Neural progenitor cell (in vitro differentiated cells): ENCODE data around the gene TPI1. TPM values are rescaled to one million over a fixed set of nuclear protein-coding genes. Genes with fewer than 3 reads are reported as not detected.
A peak's percentile ranks its signal among the peaks of the same experiment; 100 is the strongest.

Source experiments
- DNase-seq: peaks from one replicate; pipeline ENCODE4 v3.0.0-alpha.2; 2016; ENCODE audit warnings: low spot score
- H2AFZ ChIP-seq: fragments of 200-600 bp; sonication (generic); replicated peaks from 2 replicates; pipeline ENCODE4 v1.6.1; 2016; ENCODE audit warnings: antibody characterized with exemption
- H3F3A ChIP-seq: fragments of 200-600 bp; sonication (generic); 2 replicates; pipeline ENCODE4 v1.6.1; 2016; ENCODE audit warnings: antibody characterized with exemption, low read depth
- H3K27ac ChIP-seq: fragments of 200-600 bp; sonication (generic); 2 replicates; pipeline ENCODE4 v1.5.1; 2016; ENCODE audit warnings: mild to moderate bottlenecking
- H3K27me3 ChIP-seq: fragments of 200-600 bp; sonication (generic); 2 replicates; pipeline ENCODE4 v1.6.1; 2016; ENCODE audit warnings: mild to moderate bottlenecking, moderate library complexity
- H3K36me3 ChIP-seq: fragments of 200-600 bp; sonication (generic); 2 replicates; pipeline ENCODE4 v1.5.1; 2016
- H3K4me1 ChIP-seq: fragments of 200-600 bp; sonication (generic); 2 replicates; pipeline ENCODE4 v1.6.1; 2016; ENCODE audit warnings: mixed run types
- H3K4me2 ChIP-seq: fragments of 200-600 bp; sonication (generic); 2 replicates; pipeline ENCODE4 v1.6.1; 2016
- H3K4me3 ChIP-seq: fragments of 200-600 bp; sonication (generic); 2 replicates; pipeline ENCODE4 v1.5.1; 2016
- H3K79me2 ChIP-seq: fragments of 200-600 bp; sonication (generic); 2 replicates; pipeline ENCODE4 v1.6.1; 2016; ENCODE audit warnings: low read depth
- H3K9ac ChIP-seq: fragments of 200-600 bp; sonication (generic); 2 replicates; pipeline ENCODE4 v1.6.1; 2016
- H3K9me3 ChIP-seq: fragments of 200-600 bp; sonication (generic); 2 replicates; pipeline ENCODE4 v1.5.1; 2016; ENCODE audit warnings: low read depth
- H4K20me1 ChIP-seq: fragments of 200-600 bp; sonication (generic); 2 replicates; pipeline ENCODE4 v1.6.1; 2016; ENCODE audit warnings: low read depth
- H3K27ac Mint-ChIP-seq: 3 replicates; pipeline ENCODE4 v1.8.0; 2021; ENCODE audit warnings: mixed read lengths
- H3K27me3 Mint-ChIP-seq: 2 replicates; pipeline ENCODE4 v1.8.0; 2022; ENCODE audit warnings: low read depth, mild to moderate bottlenecking, inconsistent platforms, moderate library complexity, mixed read lengths; ENCODE audit not compliant: insufficient read depth
- H3K36me3 Mint-ChIP-seq: 3 replicates; pipeline ENCODE4 v1.8.0; 2021; ENCODE audit warnings: mixed read lengths
- H3K4me1 Mint-ChIP-seq: 3 replicates; pipeline ENCODE4 v1.8.0; 2021; ENCODE audit warnings: mixed read lengths
- H3K4me3 Mint-ChIP-seq: 3 replicates; pipeline ENCODE4 v1.8.0; 2021; ENCODE audit warnings: mild to moderate bottlenecking, moderate library complexity, mixed read lengths
- H3K9me3 Mint-ChIP-seq: 3 replicates; pipeline ENCODE4 v1.8.0; 2020; ENCODE audit warnings: mixed read lengths
- EZH2 ChIP-seq: fragments of 200-600 bp; sonication (generic); IDR thresholded peaks from 2 replicates; pipeline ENCODE4 v1.6.1; 2017; ENCODE audit warnings: antibody characterized with exemption, mild to moderate bottlenecking, moderate library complexity
- EZH2phosphoT487 ChIP-seq: fragments of 200-600 bp; sonication (generic); IDR thresholded peaks from 2 replicates; pipeline ENCODE4 v1.6.1; 2017; ENCODE audit warnings: antibody characterized with exemption
- total RNA-seq: library from RNA; depleted of rRNA; stranded (reverse); fragments of >200 nt; gene quantifications from 2 replicates; pipeline ENCODE4 v1.2.3, GENCODE V29; 2015; ENCODE audit warnings: low replicate concordance
- TF ChIP-seq, protein P1 (sequence below): fragments of 200-600 bp; sonication (generic); IDR thresholded peaks from 2 replicates; pipeline ENCODE4 v1.5.1; 2017; ENCODE audit warnings: antibody characterized with exemption, mild to moderate bottlenecking

Gene TPI1
- total RNA-seq, 1 donor from 2014 or later: 1,038 TPM

DNA sequence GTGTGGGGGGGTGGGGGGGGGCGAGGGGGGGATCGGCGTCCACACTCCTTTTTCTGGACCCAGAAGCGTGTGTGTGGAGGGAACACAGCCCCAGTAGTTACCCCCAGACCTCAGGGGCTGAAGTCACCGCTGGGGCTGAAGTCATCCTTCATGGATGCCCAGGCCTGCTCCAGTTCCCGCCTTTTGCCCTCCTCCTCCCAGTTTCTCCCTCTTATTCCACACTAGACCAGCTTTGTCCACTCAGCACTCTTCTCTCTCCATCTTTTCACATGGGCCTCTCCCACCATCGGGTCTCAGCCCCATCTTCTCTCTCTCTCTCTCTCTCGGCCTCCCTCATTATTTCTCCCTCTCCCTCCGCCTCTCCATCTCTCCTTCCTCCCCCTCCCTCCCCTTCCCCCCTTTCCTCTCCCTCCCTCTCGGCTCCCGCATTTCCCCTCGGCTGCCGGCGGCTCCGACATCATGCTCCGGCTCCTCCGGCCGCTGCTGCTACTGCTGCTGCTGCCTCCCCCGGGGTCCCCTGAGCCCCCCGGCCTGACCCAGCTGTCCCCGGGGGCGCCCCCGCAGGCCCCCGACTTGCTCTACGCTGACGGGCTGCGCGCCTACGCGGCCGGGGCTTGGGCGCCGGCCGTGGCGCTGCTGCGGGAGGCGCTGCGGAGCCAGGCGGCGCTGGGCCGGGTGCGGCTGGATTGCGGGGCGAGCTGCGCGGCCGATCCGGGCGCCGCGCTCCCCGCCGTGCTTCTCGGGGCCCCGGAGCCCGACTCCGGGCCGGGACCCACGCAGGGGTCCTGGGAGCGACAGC lies 39.1 kb upstream of the TPI1 start, which contains the start of gene P3H3:
P3H3 (plus strand) TSS at position 426 of the 799 bp plus-strand sequence; CDS start at position 460, 34 bp downstream.
- no peaks in the 10 kb centered on the region for H3K9me3 ChIP-seq
- peak within 1 kb of the TSS; percentile 98 for H3K27ac Mint-ChIP-seq
- H3K79me2 ChIP-seq: peaks cover 36% of the 10 kb centered on the region
- no peaks in the 10 kb centered on the region for H3K27me3 ChIP-seq
- H3F3A ChIP-seq: peaks cover 27% of the 10 kb centered on the region
- peak within 1 kb of the TSS; percentile 88 for H3K4me3 ChIP-seq
- H3K4me1 ChIP-seq: peaks cover 19% of the 10 kb centered on the region
- no peak within 1 kb of the TSS for H3K27ac ChIP-seq
- peaks cover 12% of the 10 kb centered on the region for H3K27me3 Mint-ChIP-seq
- H4K20me1 ChIP-seq: peaks cover 18% of the 10 kb centered on the region
- peaks cover 26% of the 10 kb centered on the region for H3K36me3 Mint-ChIP-seq
- H3K9ac ChIP-seq: peak within 1 kb of the TSS; percentile 73
- H3K36me3 ChIP-seq: peaks cover 6% of the 10 kb centered on the region
- H2AFZ ChIP-seq: no peak within 1 kb of the TSS
- H3K4me1 Mint-ChIP-seq: peaks cover 46% of the 10 kb centered on the region
- H3K9me3 Mint-ChIP-seq: no peaks in the 10 kb centered on the region
- H3K4me3 Mint-ChIP-seq: peak within 1 kb of the TSS; percentile 100
- DNase-seq: peak; percentile 70
- TF ChIP-seq, protein P1, sequence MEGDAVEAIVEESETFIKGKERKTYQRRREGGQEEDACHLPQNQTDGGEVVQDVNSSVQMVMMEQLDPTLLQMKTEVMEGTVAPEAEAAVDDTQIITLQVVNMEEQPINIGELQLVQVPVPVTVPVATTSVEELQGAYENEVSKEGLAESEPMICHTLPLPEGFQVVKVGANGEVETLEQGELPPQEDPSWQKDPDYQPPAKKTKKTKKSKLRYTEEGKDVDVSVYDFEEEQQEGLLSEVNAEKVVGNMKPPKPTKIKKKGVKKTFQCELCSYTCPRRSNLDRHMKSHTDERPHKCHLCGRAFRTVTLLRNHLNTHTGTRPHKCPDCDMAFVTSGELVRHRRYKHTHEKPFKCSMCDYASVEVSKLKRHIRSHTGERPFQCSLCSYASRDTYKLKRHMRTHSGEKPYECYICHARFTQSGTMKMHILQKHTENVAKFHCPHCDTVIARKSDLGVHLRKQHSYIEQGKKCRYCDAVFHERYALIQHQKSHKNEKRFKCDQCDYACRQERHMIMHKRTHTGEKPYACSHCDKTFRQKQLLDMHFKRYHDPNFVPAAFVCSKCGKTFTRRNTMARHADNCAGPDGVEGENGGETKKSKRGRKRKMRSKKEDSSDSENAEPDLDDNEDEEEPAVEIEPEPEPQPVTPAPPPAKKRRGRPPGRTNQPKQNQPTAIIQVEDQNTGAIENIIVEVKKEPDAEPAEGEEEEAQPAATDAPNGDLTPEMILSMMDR: peak; percentile 28
- TF ChIP-seq EZH2phosphoT487 (no peak), EZH2 (no peak)
- H3K4me2 ChIP-seq: peak within 1 kb of the TSS; percentile 89

DNA sequence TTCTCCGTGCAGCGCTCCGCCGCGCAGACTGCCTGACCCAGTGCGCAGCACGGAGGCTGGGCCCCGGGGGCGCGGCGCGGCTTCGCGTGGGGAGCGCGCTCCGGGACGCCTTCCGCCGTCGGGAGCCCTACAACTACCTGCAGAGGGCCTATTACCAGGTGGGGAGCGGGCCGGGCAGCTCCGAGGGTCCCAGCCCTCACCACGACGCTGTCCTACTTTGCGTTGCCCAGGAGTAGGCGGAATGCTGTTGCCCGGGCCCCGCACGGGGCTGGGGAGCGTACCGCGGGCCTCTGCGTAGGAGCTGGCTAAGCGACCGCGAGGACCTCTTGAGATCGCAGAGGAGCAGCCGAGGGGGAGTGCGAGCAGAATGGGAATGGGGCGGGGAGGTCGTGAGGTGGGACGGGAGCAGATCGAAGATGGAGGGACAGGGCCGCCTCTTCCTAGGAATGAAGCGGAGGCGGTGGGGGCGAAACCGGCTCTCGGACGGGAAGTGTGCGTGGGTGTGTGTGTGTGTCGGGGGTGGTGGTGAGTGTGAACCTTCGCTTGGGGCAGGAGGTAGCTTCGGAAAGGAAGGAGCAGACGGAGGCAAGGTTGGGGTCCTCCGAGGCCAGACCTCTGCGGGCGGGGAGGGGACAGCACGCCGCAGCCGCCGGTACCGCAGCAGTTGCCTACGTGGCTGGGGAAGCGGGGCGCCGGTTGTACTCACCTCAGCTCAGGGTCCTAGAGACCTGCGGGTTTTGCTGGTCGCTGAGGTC lies 38.4 kb upstream of the TPI1 start:
- peaks cover 25% of the 10 kb centered on the region for H3F3A ChIP-seq
- H3K27me3 Mint-ChIP-seq: peaks cover 12% of the 10 kb centered on the region
- H3K27ac ChIP-seq: no peak overlapping the region

DNA sequence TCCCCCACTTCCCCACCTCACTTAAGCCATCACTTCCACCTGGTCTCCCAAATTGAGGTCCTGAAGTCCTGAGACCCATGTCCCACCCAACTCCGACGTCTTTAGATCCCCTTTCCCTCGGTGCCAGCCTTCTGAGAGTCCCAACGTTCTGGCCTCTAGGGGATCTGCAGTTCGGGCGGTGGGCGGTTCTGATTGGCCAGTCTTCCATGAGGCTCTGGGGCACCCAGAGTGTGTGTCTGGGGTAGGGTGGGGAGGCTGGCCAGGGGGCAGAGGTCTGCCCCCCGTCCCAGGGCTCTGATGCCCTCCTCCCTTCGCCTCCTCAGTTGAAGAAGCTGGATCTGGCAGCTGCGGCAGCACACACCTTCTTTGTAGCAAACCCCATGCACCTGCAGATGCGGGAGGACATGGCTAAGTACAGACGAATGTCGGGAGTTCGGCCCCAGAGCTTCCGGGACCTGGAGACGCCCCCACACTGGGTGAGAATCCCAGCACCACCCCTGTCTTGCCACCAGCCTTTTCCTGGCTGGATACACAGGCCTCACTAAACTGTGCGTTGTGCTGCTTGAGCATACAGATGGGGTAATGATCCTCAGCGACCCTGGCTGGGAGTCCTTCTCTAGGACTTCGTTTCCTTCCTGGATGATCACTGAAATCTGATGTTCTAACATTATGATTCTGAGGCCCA lies 37.7 kb upstream of the TPI1 start:
- Histone ChIP-seq H3K9me3 (no peaks in the 10 kb centered on the region), H3K27ac (no peak overlapping the region), H2AFZ (no peak overlapping the region)

More for the DNA sequence above, 38.4 kb upstream of the TPI1 start:
- H3K4me3 ChIP-seq: peak overlapping the region; percentile 88
- no peaks in the 10 kb centered on the region for H3K27me3 ChIP-seq
- H3K79me2 ChIP-seq: peaks cover 36% of the 10 kb centered on the region
- peak overlapping the region; percentile 89 for H3K4me2 ChIP-seq
- peaks cover 14% of the 10 kb centered on the region for H3K4me1 ChIP-seq
- H3K9me3 Mint-ChIP-seq: no peaks in the 10 kb centered on the region
- H3K9ac ChIP-seq: peak overlapping the region; percentile 73
- H3K4me3 Mint-ChIP-seq: peak overlapping the region; percentile 100
- peaks cover 6% of the 10 kb centered on the region for H3K36me3 ChIP-seq
- TF ChIP-seq EZH2 (no peak), EZH2phosphoT487 (no peak)
- TF ChIP-seq, protein P1: no peak
- H3K27ac Mint-ChIP-seq: peak overlapping the region; percentile 98
- H3K4me1 Mint-ChIP-seq: peaks cover 43% of the 10 kb centered on the region
- peak; percentile 72 for DNase-seq
- peaks cover 23% of the 10 kb centered on the region for H4K20me1 ChIP-seq
- H2AFZ ChIP-seq: no peak overlapping the region
- no peaks in the 10 kb centered on the region for H3K9me3 ChIP-seq
- H3K36me3 Mint-ChIP-seq: peaks cover 26% of the 10 kb centered on the region

More for the DNA sequence above, 37.7 kb upstream of the TPI1 start:
- Mint-ChIP-seq H3K36me3 (peaks cover 24% of the 10 kb centered on the region), H3K9me3 (no peaks in the 10 kb centered on the region), H3K4me1 (peaks cover 40% of the 10 kb centered on the region), H3K27ac (peak overlapping the region; percentile 98), H3K27me3 (peaks cover 12% of the 10 kb centered on the region), H3K4me3 (peak overlapping the region; percentile 100)
- peak overlapping the region; percentile 88 for H3K4me3 ChIP-seq
- no peaks in the 10 kb centered on the region for H3K27me3 ChIP-seq
- H4K20me1 ChIP-seq: peaks cover 30% of the 10 kb centered on the region
- H3K4me1 ChIP-seq: peaks cover 14% of the 10 kb centered on the region
- TF ChIP-seq EZH2phosphoT487: no peak
- TF ChIP-seq, protein P1: peak; percentile 41
- H3F3A ChIP-seq: peaks cover 30% of the 10 kb centered on the region
- H3K79me2 ChIP-seq: peaks cover 36% of the 10 kb centered on the region
- peaks cover 6% of the 10 kb centered on the region for H3K36me3 ChIP-seq
- peak overlapping the region; percentile 89 for H3K4me2 ChIP-seq
- peak overlapping the region; percentile 73 for H3K9ac ChIP-seq
- DNase-seq: peak; percentile 65
